CD4-positive, alpha-beta T cell treated with Interleukin-10 for 1 hour (primary cell): ENCODE results near the gene GMDS.

Experiments used
- DNase-seq: peaks from one replicate; pipeline ENCODE4 v3.0.0-alpha.2; 2020

The GMDS gene

GRCh38 chr6:2129182-2129621 lies 116.2 kb downstream of the GMDS start:
- DNase-seq: no peak

GRCh38 chr6:2127484-2127911 lies 117.9 kb downstream of the GMDS start:
- DNase-seq: peak; percentile 19

DNA sequence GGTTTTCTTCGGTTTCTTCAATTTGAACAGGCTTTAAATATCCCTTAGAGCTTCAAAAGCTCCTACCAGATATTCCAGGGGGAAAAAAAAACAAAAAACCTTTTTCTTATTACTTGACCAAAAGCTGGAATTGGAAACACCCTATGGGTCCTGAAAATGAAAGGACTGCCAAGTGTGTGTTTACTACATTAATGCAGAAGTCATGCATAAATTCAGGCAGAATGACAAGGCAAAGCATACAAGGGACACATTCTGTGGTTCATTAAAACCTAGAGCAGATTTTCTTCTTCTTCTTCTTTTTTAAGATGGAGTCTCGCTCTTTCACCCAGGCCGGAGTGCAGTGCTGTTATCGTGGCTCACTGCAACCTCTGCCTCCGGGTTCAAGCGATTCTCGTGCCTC lies 119.1 kb downstream of the GMDS start:
- DNase-seq: no peak

- DNase-seq: no peak
These were observed 120.2 kb downstream of the GMDS start for GRCh38 chr6:2125158-2125557.

GRCh38 chr6:2124260-2124709 lies 121.1 kb downstream of the GMDS start:
- no peak for DNase-seq

DNA sequence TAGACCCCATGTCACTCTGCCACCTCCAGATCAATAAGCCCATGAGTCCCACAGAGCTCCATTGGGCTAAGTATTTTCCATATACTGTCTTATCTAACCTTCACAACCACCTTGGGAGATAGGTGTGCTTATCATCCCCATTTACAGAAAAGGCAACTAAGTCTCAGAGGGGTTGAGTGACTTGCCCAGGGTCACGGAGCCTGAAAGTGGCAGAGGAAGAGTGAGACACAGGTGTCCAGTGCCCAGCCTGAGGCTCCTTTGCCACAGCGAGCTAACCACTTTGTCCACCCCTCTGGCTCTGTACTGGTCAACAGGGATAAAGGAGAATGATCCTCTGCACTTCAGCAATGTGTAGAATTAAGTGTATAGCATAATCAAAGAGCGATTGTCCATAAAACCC lies 124.5 kb downstream of the GMDS start:
- no peak for DNase-seq

- no peak for DNase-seq
These were observed 126.1 kb downstream of the GMDS start for GRCh38 chr6:2119275-2119674.

GRCh38 chr6:2118136-2118535 lies 127.3 kb downstream of the GMDS start:
- DNase-seq: no peak

- no peak for DNase-seq
These were observed 128.0 kb downstream of the GMDS start for GRCh38 chr6:2117447-2117846.

DNA sequence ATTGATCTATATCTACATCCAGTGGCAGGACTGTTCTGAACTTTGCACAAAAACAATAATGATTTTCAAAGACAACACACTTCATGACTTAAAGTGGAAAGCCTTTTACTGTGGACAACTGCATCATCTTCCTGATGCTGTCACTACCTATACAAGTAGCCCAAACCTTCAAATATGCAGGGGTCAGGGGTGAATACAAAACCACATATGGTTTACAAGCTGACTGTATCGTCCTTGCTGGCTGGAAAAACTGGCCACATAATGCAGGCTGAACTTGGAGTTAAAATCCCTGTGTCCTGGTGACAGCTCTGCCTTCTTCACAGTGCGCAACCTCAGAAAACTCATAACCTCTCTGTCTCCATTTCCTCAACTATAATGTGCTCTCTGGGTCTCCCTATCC lies 128.9 kb downstream of the GMDS start:
- no peak for DNase-seq

GRCh38 chr6:2114100-2114499 lies 131.3 kb downstream of the GMDS start:
- no peak for DNase-seq

GRCh38 chr6:2111162-2111677 lies 134.2 kb downstream of the GMDS start:
- DNase-seq: no peak

DNA sequence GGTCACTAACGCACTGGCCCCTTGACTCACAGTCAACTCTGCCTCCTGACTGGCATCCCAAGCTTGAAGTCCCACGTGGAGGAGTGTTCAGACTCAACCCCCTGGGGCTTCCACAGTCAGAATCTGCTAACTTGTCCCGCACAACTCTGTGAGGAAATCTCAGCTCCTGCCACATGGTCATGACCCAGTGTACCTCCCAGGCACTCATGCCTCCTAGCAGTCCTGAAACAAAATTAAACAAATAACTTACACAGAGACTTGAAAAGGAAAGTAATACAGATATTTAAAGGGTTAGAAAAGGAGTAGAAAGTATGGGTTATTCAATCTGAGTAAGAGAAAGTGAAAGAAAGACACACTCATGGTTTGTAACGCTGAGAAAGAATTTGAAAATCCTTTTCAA lies 134.9 kb downstream of the GMDS start:
- no peak for DNase-seq

GRCh38 chr6:2109796-2110195 lies 135.6 kb downstream of the GMDS start:
- no peak for DNase-seq

DNA sequence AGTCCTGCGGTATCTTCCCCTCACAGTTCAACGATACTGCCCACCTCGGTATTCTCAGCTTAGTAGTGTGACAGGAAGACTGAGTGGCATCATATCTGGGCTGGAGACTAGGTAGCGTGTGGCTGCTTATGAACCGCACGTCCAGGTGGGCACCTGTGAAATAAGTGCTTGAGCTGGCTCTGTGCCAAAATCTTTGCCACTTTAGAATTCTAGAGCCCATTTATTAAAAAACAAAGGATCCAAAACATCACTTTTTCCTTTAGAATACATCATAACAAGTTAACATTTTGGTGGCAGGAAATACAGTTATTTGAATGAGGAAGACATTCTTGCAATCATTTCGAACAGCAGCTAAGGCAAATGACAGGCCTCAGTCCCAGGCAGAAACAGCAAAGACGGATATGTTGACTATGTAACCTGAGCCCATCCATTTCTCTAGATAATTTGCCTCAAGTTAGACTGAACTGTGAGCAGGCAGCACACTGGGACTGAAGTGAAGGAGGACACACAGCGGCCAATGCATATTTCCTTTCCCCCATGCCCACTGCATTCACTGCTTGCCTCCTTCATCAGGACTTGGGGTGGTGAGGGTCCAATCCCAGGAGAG lies 136.6 kb downstream of the GMDS start:
- no peak for DNase-seq

DNA sequence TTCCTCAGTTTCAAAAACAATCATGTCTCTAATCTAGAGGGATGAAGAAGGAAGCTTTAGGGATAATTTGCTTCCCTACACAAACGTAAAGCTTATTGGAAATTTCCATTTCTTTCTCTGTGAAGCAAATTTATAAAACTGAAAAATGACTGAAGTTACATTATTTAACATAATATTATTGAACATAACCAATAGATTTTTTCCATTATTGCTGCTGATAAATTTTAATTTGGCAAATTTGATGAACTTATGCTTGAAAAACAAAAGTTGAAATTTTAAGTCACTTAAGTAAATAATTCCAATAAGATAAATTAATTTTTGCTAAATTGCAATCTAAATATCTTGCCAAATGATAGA lies 140.9 kb downstream of the GMDS start:
- DNase-seq: no peak

GRCh38 chr6:2103765-2104523 lies 141.5 kb downstream of the GMDS start:
- peak; percentile 39 for DNase-seq

DNA sequence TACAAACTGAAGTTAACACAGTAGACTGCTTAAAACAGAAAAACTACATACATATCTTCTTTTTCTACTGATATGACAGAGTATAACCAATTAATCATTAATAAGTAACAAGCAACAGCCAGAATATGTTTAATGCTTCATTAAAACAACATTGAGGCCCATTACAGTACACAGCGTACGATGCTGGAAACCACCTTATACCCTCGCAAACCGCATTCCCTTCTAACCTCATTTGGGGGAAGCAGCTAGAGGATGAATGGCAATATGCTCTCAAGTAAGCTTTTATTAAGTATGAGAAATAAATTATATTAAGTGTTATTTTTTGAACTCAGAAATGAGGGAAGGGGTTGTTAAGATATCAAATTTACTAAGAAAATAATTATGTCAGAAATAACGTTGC lies 142.4 kb downstream of the GMDS start:
- DNase-seq: no peak

DNA sequence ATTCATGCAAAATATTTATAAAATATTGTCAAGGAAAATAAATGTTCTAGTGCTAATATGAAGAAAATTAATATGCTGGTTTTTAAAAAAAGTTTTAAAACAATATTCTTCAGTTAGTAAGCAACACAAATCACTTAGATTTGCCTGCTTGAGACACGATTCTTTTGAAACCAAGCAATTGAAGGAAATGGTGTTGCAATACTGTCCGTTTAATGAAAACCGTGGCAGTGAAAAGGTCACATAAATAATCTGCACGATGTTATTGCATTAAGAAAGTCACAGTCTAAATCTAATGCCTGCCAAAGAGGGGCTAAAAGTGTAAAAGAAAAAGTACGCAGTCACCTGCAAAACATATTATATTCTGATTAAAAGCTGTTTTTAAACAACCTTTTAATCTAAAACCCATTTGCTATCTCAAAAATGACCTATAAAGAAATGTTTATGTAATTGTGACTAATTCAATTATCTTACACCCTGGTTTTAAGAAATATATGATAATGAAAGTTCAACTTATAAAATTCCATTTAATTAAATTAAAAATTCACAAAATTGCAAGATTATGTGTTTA lies 143.0 kb downstream of the GMDS start:
- DNase-seq: no peak

DNA sequence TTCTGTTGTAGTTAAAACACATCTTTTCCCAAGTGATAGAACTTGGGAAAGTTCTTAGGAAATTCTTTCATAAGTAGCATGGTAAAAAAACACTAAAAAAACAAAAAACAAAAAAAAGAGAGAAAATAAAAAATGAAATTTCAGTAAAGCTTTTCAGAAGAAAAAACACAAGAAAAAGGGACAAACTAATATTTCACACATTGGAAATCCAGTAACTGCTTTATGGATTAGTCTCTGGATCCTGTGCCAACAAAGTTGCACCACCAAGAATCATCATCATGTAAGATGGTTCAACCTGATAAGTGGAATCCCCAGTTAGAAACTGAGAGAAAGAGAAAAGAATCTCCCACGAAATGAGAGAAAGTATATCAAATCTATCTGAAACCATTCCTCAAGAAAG lies 144.2 kb downstream of the GMDS start:
- no peak for DNase-seq

- no peak for DNase-seq
These were observed 145.5 kb downstream of the GMDS start for GRCh38 chr6:2099870-2100269.

DNA sequence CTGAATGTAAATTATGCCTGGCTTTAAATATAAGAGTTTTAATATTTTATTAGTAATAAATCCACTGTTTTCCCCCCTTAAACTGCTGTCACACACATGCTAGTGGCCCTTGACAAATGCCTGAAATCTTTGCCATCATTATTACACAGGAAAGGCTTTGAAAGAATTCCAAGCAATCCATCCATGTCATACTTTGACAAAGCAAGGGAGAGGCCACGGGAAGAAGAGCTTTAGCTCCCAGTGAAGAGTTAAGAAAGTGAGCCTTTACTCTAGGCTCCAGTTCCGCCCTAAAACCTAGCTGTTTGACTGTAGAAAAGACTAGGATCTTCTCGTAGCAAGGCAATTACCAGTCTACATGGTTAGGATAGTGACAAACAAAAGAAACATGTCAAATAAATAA lies 147.9 kb downstream of the GMDS start:
- DNase-seq: no peak

GRCh38 chr6:2094642-2095041 lies 150.8 kb downstream of the GMDS start:
- no peak for DNase-seq

- DNase-seq: no peak
These were observed 159.0 kb downstream of the GMDS start for GRCh38 chr6:2086326-2086965.
